ENCODE measurements around the gene GPR135. TPM values are rescaled to one million over a fixed set of nuclear protein-coding genes. Genes with fewer than 3 reads are reported as not detected.
A peak's percentile ranks its signal among the peaks of the same experiment; 100 is the strongest.

The GPR135 gene
- total RNA-seq, 3 donors from 2014 or later (not counting 1 experiment from before 2014, with no cell fraction given) = 1.3 to 1.8 (median 1.8) TPM

DNA sequence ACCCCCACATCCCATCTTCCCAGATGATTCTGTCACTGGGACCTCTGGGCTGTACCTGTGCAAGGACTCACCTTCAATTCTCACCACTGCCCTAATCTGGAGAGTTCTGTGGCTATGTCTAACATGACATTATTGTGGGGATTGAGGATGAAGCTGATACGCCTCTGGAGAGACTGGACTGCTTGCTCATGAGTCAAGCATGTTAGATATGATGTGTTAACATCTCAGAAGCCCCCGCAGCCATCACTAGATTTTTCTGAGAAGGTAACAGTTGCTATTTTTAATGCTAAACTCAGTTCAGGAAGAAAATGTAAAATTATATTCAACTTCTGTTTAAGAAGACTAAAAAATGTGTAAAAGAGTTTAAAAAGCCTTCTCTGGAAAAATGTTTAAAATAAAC, 44.8 kb upstream of the GPR135 start:
- intact Hi-C loops (cut with micrococcal nuclease) = no loop called here
- Mint-ChIP-seq H3K9me3 (no peaks in the 10 kb centered on the region), H3K27ac (no peak overlapping the region), H3K4me1 (peaks cover 4 to 6% of the 10 kb centered on the region in 2 donors), H3K27me3 (ENCODE audit: low read depth in 2 of 2) (peaks cover 0 to 6% of the 10 kb centered on the region in 2 donors), H3K4me3 (no peak overlapping the region), H3K36me3 (no peaks in the 10 kb centered on the region)
- H3K27ac ChIP-seq (ENCODE audit: low read length) = no peak overlapping the region
- no peaks in the 10 kb centered on the region for H3K36me3 ChIP-seq (ENCODE audit: control insufficient read depth, insufficient read depth, low read length)
- no peaks in the 10 kb centered on the region for H3K27me3 ChIP-seq (ENCODE audit: control insufficient read depth, insufficient read depth, low read length)
- H3K4me1 ChIP-seq (ENCODE audit: control insufficient read depth, insufficient read depth, low read length) = no peaks in the 10 kb centered on the region
- H3K9me3 ChIP-seq (ENCODE audit: control insufficient read depth, insufficient read depth, low read length) = no peaks in the 10 kb centered on the region
- ATAC-seq (peak in 1 of 3 donors; percentile 21), DNase-seq (no peak)
- WGBS (ENCODE audit: insufficient coverage) = 100% methylated on average over 2 of the region's 2 CpGs
- TF ChIP-seq CTCF (IDR thresholded peaks at IDR 0.05) = no peak
- no peak overlapping the region for H3K4me3 ChIP-seq (ENCODE audit: low read length)

GRCh38 chr14:59509101-59509500, 43.9 kb upstream of the GPR135 start:
- Mint-ChIP-seq H3K27me3 (ENCODE audit: low read depth in 2 of 2) (peaks cover 0 to 6% of the 10 kb centered on the region in 2 donors), H3K27ac (no peak overlapping the region), H3K9me3 (no peaks in the 10 kb centered on the region), H3K4me1 (peaks cover 6% of the 10 kb centered on the region in 2 donors), H3K36me3 (no peaks in the 10 kb centered on the region), H3K4me3 (no peak overlapping the region)
- 87% methylated on average over 3 of the region's 3 CpGs for WGBS (ENCODE audit: insufficient coverage)
- Histone ChIP-seq H3K36me3 (ENCODE audit: control insufficient read depth, insufficient read depth, low read length) (peaks cover 2% of the 10 kb centered on the region), H3K27ac (ENCODE audit: low read length) (no peak overlapping the region), H3K4me3 (ENCODE audit: low read length) (no peak overlapping the region), H3K27me3 (ENCODE audit: control insufficient read depth, insufficient read depth, low read length) (no peaks in the 10 kb centered on the region), H3K9me3 (ENCODE audit: control insufficient read depth, insufficient read depth, low read length) (no peaks in the 10 kb centered on the region), H3K4me1 (ENCODE audit: control insufficient read depth, insufficient read depth, low read length) (no peaks in the 10 kb centered on the region)
- ATAC-seq = no peak
- no peak for DNase-seq
- intact Hi-C loops (cut with micrococcal nuclease) = no loop called here
- no peak for TF ChIP-seq CTCF (IDR thresholded peaks at IDR 0.05)

GRCh38 chr14:59507752-59508103, 42.5 kb upstream of the GPR135 start:
- H3K36me3 ChIP-seq (ENCODE audit: control insufficient read depth, insufficient read depth, low read length) = peaks cover 10% of the 10 kb centered on the region
- H3K4me1 ChIP-seq (ENCODE audit: control insufficient read depth, insufficient read depth, low read length) = no peaks in the 10 kb centered on the region
- peaks cover 0 to 3% of the 10 kb centered on the region in 2 donors for H3K27me3 Mint-ChIP-seq (ENCODE audit: low read depth in 2 of 2)
- H3K27me3 ChIP-seq (ENCODE audit: control insufficient read depth, insufficient read depth, low read length) = no peaks in the 10 kb centered on the region
- WGBS (ENCODE audit: insufficient coverage) = 98% methylated on average over 3 of the region's 3 CpGs
- H3K4me3 Mint-ChIP-seq = no peak overlapping the region
- peaks cover 6 to 10% of the 10 kb centered on the region in 2 donors for H3K4me1 Mint-ChIP-seq
- intact Hi-C loops (cut with micrococcal nuclease) = loop anchor here (1.0 kb wide), 1 partner anchor 677 kb away; no protein-coding TSS in a partner anchor
- H3K9me3 ChIP-seq (ENCODE audit: control insufficient read depth, insufficient read depth, low read length) = no peaks in the 10 kb centered on the region
- no peak overlapping the region for H3K4me3 ChIP-seq (ENCODE audit: low read length)
- no peak for ATAC-seq
- H3K9me3 Mint-ChIP-seq = no peaks in the 10 kb centered on the region
- TF ChIP-seq CTCF (IDR thresholded peaks at IDR 0.05) = no peak
- H3K27ac Mint-ChIP-seq = no peak overlapping the region
- no peaks in the 10 kb centered on the region for H3K36me3 Mint-ChIP-seq
- H3K27ac ChIP-seq (ENCODE audit: low read length) = no peak overlapping the region
- no peak for DNase-seq

GRCh38 chr14:59507063-59507751, 42.0 kb upstream of the GPR135 start:
- no peaks in the 10 kb centered on the region for H3K27me3 ChIP-seq (ENCODE audit: control insufficient read depth, insufficient read depth, low read length)
- no peak overlapping the region for H3K27ac Mint-ChIP-seq
- H3K27ac ChIP-seq (ENCODE audit: low read length) = no peak overlapping the region
- no peak overlapping the region for H3K4me3 ChIP-seq (ENCODE audit: low read length)
- peaks cover 0 to 3% of the 10 kb centered on the region in 2 donors for H3K27me3 Mint-ChIP-seq (ENCODE audit: low read depth in 2 of 2)
- no peaks in the 10 kb centered on the region for H3K4me1 ChIP-seq (ENCODE audit: control insufficient read depth, insufficient read depth, low read length)
- no peaks in the 10 kb centered on the region for H3K9me3 ChIP-seq (ENCODE audit: control insufficient read depth, insufficient read depth, low read length)
- DNase-seq (peak in 1 of 2 donors; percentile 62), ATAC-seq (peak; percentile 65 to 81 (median 81))
- intact Hi-C loops (cut with micrococcal nuclease) = loop anchor here (1.0 kb wide), 1 partner anchor 677 kb away; no protein-coding TSS in a partner anchor
- peaks cover 6 to 10% of the 10 kb centered on the region in 2 donors for H3K4me1 Mint-ChIP-seq
- peaks cover 10% of the 10 kb centered on the region for H3K36me3 ChIP-seq (ENCODE audit: control insufficient read depth, insufficient read depth, low read length)
- H3K36me3 Mint-ChIP-seq = no peaks in the 10 kb centered on the region
- H3K4me3 Mint-ChIP-seq = no peak overlapping the region
- peak; percentile 65 for TF ChIP-seq CTCF (IDR thresholded peaks at IDR 0.05)
- H3K9me3 Mint-ChIP-seq = no peaks in the 10 kb centered on the region

Measured in natural killer cell (primary cell).